Astrocyte (in vitro differentiated cells and primary cell): ENCODE results near the gene PATJ. TPM values are rescaled to one million over a fixed set of nuclear protein-coding genes. Genes with fewer than 3 reads are reported as not detected.

Experiments used
- DNase-seq: peaks from one replicate; pipeline ENCODE4 v3.0.0-alpha.2; 2010; ENCODE audit warnings: low read depth
- FAIRE-seq: peaks from 2 replicates; lab custom pipeline; 2011; peaks lifted over from hg19 to GRCh38; lab: Jason Lieb, UNC
- H2AFZ ChIP-seq: 2 replicates; pipeline ENCODE4 v1.6.0; 2012; ENCODE audit warnings: low read depth, low read length, inconsistent platforms
- H3K27ac ChIP-seq: 2 replicates; pipeline ENCODE4 v1.5.1; 2011; ENCODE audit warnings: low read depth, low read length, inconsistent platforms
- H3K27me3 ChIP-seq: 2 replicates; pipeline ENCODE4 v1.6.0; 2011; ENCODE audit warnings: low read length, inconsistent platforms; ENCODE audit not compliant: insufficient read depth
- H3K36me3 ChIP-seq: 2 replicates; pipeline ENCODE4 v1.5.1; 2011; ENCODE audit warnings: low read length, inconsistent platforms; ENCODE audit not compliant: insufficient read depth
- H3K4me1 ChIP-seq: 2 replicates; pipeline ENCODE4 v1.5.1; 2011; ENCODE audit warnings: low read length, inconsistent platforms; ENCODE audit not compliant: insufficient read depth
- H3K4me2 ChIP-seq: 2 replicates; pipeline ENCODE4 v1.6.0; 2012; ENCODE audit warnings: low read length, inconsistent platforms
- H3K4me3 ChIP-seq: 2 replicates; pipeline ENCODE4 v1.5.1; 2011; ENCODE audit warnings: low read depth, mild to moderate bottlenecking, low read length, inconsistent platforms; ENCODE audit not compliant: insufficient read depth
- H3K79me2 ChIP-seq: 2 replicates; pipeline ENCODE4 v1.6.0; 2012; ENCODE audit warnings: mild to moderate bottlenecking, low read length, inconsistent platforms; ENCODE audit not compliant: insufficient read depth
- H3K9ac ChIP-seq: 2 replicates; pipeline ENCODE4 v1.6.0; 2012; ENCODE audit warnings: mild to moderate bottlenecking, low read length, inconsistent platforms
- H3K9me3 ChIP-seq: 2 replicates; pipeline ENCODE4 v1.5.1; 2012; ENCODE audit warnings: low read depth, mild to moderate bottlenecking, low read length, inconsistent platforms; ENCODE audit not compliant: insufficient read depth
- H4K20me1 ChIP-seq: 2 replicates; pipeline ENCODE4 v1.6.0; 2012; ENCODE audit warnings: low read length, inconsistent platforms; ENCODE audit not compliant: insufficient read depth
- H3K27ac Mint-ChIP-seq: one replicate; pipeline ENCODE4 v1.8.0; 2021; ENCODE audit warnings: mild to moderate bottlenecking, mixed read lengths; ENCODE audit not compliant: unreplicated experiment
- H3K27me3 Mint-ChIP-seq: one replicate; pipeline ENCODE4 v1.8.0; 2021; ENCODE audit warnings: low read depth, mixed read lengths; ENCODE audit not compliant: unreplicated experiment
- H3K36me3 Mint-ChIP-seq: one replicate; pipeline ENCODE4 v1.8.0; 2021; ENCODE audit warnings: low read depth, mixed read lengths; ENCODE audit not compliant: unreplicated experiment
- H3K4me1 Mint-ChIP-seq: one replicate; pipeline ENCODE4 v1.8.0; 2021; ENCODE audit warnings: low read depth, mixed read lengths; ENCODE audit not compliant: unreplicated experiment
- H3K4me3 Mint-ChIP-seq: one replicate; pipeline ENCODE4 v1.8.0; 2021; ENCODE audit warnings: mild to moderate bottlenecking, moderate library complexity, mixed read lengths; ENCODE audit not compliant: unreplicated experiment
- H3K9me3 Mint-ChIP-seq: one replicate; pipeline ENCODE4 v1.8.0; 2021; ENCODE audit warnings: mild to moderate bottlenecking, mixed read lengths; ENCODE audit not compliant: unreplicated experiment
- EZH2 ChIP-seq: IDR thresholded peaks from 2 replicates; pipeline ENCODE4 v1.6.1; 2012; ENCODE audit warnings: mild to moderate bottlenecking, low read length, inconsistent platforms; ENCODE audit not compliant: insufficient read depth
- total RNA-seq: library from RNA; stranded (reverse); gene quantifications from 2 replicates; pipeline ENCODE4 v1.2.1, GENCODE V29; 2021
- TF ChIP-seq, protein P1 (sequence below): IDR thresholded peaks from 2 replicates; pipeline ENCODE4 v1.5.1; 2011; ENCODE audit warnings: low read depth, mild to moderate bottlenecking, inconsistent platforms, low read length, moderate library complexity; ENCODE audit not compliant: insufficient read depth

Gene PATJ
- total RNA-seq, 1 donor from 2014 or later, result 11.0 TPM

DNA sequence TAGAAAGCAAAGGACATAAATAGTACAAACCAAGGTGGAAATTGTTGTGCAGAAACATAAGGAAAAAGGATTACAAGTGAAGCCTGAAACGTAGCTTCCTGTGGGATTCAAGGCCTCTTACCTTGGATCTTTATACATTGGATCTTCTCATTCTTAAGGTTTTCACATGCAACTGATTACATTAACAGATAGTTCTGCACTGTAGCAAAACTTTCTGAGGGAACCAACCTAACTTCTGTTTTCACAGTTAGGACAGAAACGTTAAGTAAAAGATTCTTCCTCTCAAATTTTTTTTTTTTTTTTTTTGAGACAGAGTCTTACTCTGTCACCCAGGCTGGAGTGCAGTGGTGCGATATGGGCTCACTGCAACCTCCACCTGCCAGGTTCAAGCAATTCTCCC is 9.6 kb upstream of the PATJ start:
- FAIRE-seq (no peak), DNase-seq (no peak)
- H3K27me3 ChIP-seq, result no peaks in the 10 kb centered on the region
- no peaks in the 10 kb centered on the region for H3K9me3 Mint-ChIP-seq
- H3K4me3 ChIP-seq, result no peak overlapping the region
- H3K4me3 Mint-ChIP-seq, result no peak overlapping the region
- H3K27me3 Mint-ChIP-seq, result no peaks in the 10 kb centered on the region
- no peak overlapping the region for H3K27ac ChIP-seq
- no peak overlapping the region for H3K9ac ChIP-seq
- no peak overlapping the region for H3K4me2 ChIP-seq
- H3K9me3 ChIP-seq, result no peaks in the 10 kb centered on the region
- no peaks in the 10 kb centered on the region for H3K36me3 Mint-ChIP-seq
- H3K4me1 Mint-ChIP-seq, result no peaks in the 10 kb centered on the region
- no peak overlapping the region for H2AFZ ChIP-seq
- no peaks in the 10 kb centered on the region for H4K20me1 ChIP-seq
- TF ChIP-seq, protein P1, sequence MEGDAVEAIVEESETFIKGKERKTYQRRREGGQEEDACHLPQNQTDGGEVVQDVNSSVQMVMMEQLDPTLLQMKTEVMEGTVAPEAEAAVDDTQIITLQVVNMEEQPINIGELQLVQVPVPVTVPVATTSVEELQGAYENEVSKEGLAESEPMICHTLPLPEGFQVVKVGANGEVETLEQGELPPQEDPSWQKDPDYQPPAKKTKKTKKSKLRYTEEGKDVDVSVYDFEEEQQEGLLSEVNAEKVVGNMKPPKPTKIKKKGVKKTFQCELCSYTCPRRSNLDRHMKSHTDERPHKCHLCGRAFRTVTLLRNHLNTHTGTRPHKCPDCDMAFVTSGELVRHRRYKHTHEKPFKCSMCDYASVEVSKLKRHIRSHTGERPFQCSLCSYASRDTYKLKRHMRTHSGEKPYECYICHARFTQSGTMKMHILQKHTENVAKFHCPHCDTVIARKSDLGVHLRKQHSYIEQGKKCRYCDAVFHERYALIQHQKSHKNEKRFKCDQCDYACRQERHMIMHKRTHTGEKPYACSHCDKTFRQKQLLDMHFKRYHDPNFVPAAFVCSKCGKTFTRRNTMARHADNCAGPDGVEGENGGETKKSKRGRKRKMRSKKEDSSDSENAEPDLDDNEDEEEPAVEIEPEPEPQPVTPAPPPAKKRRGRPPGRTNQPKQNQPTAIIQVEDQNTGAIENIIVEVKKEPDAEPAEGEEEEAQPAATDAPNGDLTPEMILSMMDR, result no peak
- no peak for TF ChIP-seq EZH2
- no peaks in the 10 kb centered on the region for H3K36me3 ChIP-seq
- H3K4me1 ChIP-seq, result no peaks in the 10 kb centered on the region
- H3K79me2 ChIP-seq, result no peaks in the 10 kb centered on the region
- no peak overlapping the region for H3K27ac Mint-ChIP-seq

DNA sequence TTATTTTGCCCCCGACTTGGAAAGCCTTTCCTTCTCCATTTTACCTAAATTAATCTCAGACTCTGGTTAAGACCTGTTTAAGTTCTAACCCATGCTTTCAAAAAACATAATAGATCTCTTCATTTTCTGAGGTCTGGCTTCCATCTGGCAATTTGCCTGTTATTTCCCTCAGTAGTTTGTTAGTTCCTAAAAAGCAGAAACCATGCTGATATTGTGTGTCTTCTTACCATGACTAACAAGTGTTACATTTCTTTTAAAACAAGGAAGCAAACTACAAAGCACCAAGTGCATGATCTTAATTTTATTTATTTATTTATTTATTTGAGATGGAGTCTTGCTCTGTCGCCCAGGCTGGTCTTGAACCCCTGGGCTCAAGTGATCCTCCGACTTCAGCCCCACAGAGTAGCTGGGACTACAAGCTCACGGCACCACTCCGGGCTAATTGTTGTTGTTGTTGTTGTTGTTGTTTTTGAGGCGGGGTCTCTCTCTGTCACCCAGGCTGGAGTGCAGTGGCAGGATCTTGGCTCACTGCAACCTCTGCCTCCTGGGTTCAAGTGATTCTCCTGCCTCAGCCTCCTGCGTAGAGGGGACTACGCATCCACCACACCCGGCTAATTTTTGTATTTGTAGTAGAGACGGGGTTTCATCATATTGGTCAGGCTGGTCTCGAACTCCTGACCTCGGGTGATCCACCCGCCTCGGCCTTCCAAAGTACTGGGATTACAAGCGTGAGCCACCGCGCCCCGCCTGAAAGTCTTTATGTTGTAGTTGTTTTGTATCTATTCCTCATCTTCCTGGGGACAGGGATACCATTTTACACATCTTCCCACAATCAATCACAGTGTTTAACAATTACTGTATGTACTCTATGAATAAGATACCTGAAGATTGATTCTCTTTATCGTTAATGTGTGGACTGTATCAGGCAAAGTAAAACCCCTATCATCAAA is 1.3 kb upstream of the PATJ start:
- DNase-seq, result no peak
- H3K27ac Mint-ChIP-seq, result no peak overlapping the region
- peaks cover 2% of the 10 kb centered on the region for H3K4me1 Mint-ChIP-seq
- TF ChIP-seq, protein P1, result no peak
- no peak for TF ChIP-seq EZH2
- H3K9me3 Mint-ChIP-seq, result no peaks in the 10 kb centered on the region
- H3K36me3 ChIP-seq, result no peaks in the 10 kb centered on the region
- no peaks in the 10 kb centered on the region for H3K79me2 ChIP-seq
- H3K36me3 Mint-ChIP-seq, result no peaks in the 10 kb centered on the region
- H3K27me3 Mint-ChIP-seq, result no peaks in the 10 kb centered on the region
- H2AFZ ChIP-seq, result no peak overlapping the region
- H3K4me1 ChIP-seq, result peaks cover 7% of the 10 kb centered on the region
- no peak overlapping the region for H3K9ac ChIP-seq
- H3K27ac ChIP-seq, result no peak overlapping the region
- no peak for FAIRE-seq
- H3K4me3 ChIP-seq, result no peak overlapping the region
- no peaks in the 10 kb centered on the region for H4K20me1 ChIP-seq
- no peaks in the 10 kb centered on the region for H3K9me3 ChIP-seq
- peak overlapping the region; percentile 96 for H3K4me3 Mint-ChIP-seq
- H3K27me3 ChIP-seq, result no peaks in the 10 kb centered on the region
- peak overlapping the region; percentile 96 for H3K4me2 ChIP-seq
